GM18519 (cell line): ENCODE data around the gene HMG20A.

Source experiments
- ATAC-seq: cut with Tn5 transposase; IDR thresholded peaks from one replicate; pipeline ENCODE4 v1.9.1; 2021; ENCODE audit warnings: mild to moderate bottlenecking, moderate library complexity; ENCODE audit not compliant: unreplicated experiment, low FRiP score

HMG20A gene

GRCh38 chr15:77473328-77473727, 52.6 kb downstream of the HMG20A start:
- no peak for ATAC-seq

- ATAC-seq = no peak
These were observed 53.8 kb downstream of the HMG20A start for GRCh38 chr15:77474310-77474988.

GRCh38 chr15:77475001-77475400, 54.3 kb downstream of the HMG20A start:
- ATAC-seq = no peak

- ATAC-seq = no peak
These were observed 55.2 kb downstream of the HMG20A start for GRCh38 chr15:77475898-77476297.

- ATAC-seq = no peak
These were observed 56.3 kb downstream of the HMG20A start for GRCh38 chr15:77476995-77477394.

GRCh38 chr15:77478051-77478450, 57.4 kb downstream of the HMG20A start:
- no peak for ATAC-seq

- no peak for ATAC-seq
These were observed 58.3 kb downstream of the HMG20A start for GRCh38 chr15:77479015-77479414.

GRCh38 chr15:77480859-77481633, 60.4 kb downstream of the HMG20A start:
- ATAC-seq = no peak

- no peak for ATAC-seq
These were observed 61.0 kb downstream of the HMG20A start for GRCh38 chr15:77481670-77482069.

GRCh38 chr15:77482570-77482969, 61.9 kb downstream of the HMG20A start:
- ATAC-seq = no peak

GRCh38 chr15:77483425-77484140, 62.9 kb downstream of the HMG20A start:
- no peak for ATAC-seq

- no peak for ATAC-seq
These were observed 64.3 kb downstream of the HMG20A start for GRCh38 chr15:77484994-77485393.

GRCh38 chr15:77486542-77487468, 66.1 kb downstream of the HMG20A start:
- ATAC-seq = no peak

GRCh38 chr15:77487469-77487842, 66.8 kb downstream of the HMG20A start:
- ATAC-seq = no peak

GRCh38 chr15:77487888-77488287, 67.2 kb downstream of the HMG20A start:
- ATAC-seq = no peak

- ATAC-seq = no peak
These were observed 69.0 kb downstream of the HMG20A start for GRCh38 chr15:77489647-77490046.

- ATAC-seq = no peak
These were observed 72.7 kb downstream of the HMG20A start for GRCh38 chr15:77493324-77493907.

- no peak for ATAC-seq
These were observed 73.6 kb downstream of the HMG20A start for GRCh38 chr15:77494073-77494867.

- ATAC-seq = no peak
These were observed 74.3 kb downstream of the HMG20A start for GRCh38 chr15:77494964-77495363.
